HAP-1 (cell line): ENCODE results near the gene RC3H2.

ENCODE experiments used
- DNase-seq, 2 experiments: peaks; one replicate each; pipeline ENCODE4 v3.0.0-alpha.2; 2016 to 2020; ENCODE audit warnings: low spot score in 2 of 2
- H3K27me3 ChIP-seq: fragments of 250-450 bp; sonication (Bioruptor Pico); 2 replicates; pipeline ENCODE4 v1.5.1; 2020; ENCODE audit warnings: low read depth, mild to moderate bottlenecking, moderate library complexity
- H3K36me3 ChIP-seq: fragments of 250-450 bp; sonication (Bioruptor Pico); replicated peaks from 2 replicates; pipeline ENCODE4 v1.5.1; 2020; ENCODE audit warnings: mild to moderate bottlenecking
- H3K4me1 ChIP-seq: fragments of 250-450 bp; sonication (Bioruptor Pico); 2 replicates; pipeline ENCODE4 v1.5.1; 2020; ENCODE audit warnings: mild to moderate bottlenecking
- H3K4me3 ChIP-seq: fragments of 250-450 bp; sonication (Bioruptor Pico); 2 replicates; pipeline ENCODE4 v1.5.1; 2020; ENCODE audit warnings: mild to moderate bottlenecking, moderate library complexity
- H3K9me3 ChIP-seq: fragments of 250-450 bp; sonication (Bioruptor Pico); 2 replicates; pipeline ENCODE4 v1.5.1; 2020; ENCODE audit warnings: mild to moderate bottlenecking, moderate library complexity
- in situ Hi-C: fragments of 300-500 bp; cut with MboI; formaldehyde crosslinking; loops from 3 replicates; pipeline ENCODE4 v1.14.3; 2020; ENCODE audit warnings: low sequenced_read_pairs, inconsistent platforms, mixed read lengths

The RC3H2 gene

GRCh38 chr9:122904823-122905710 is at the start of gene RC3H2:
Gene RC3H2 (minus strand): TSS chr9:122905359. CDS start chr9:122897509, 7,850 bp downstream.
- no peaks in the 10 kb centered on the region for H3K27me3 ChIP-seq
- no peaks in the 10 kb centered on the region; the same call in none of the 2 replicates for H3K36me3 ChIP-seq
- H3K9me3 ChIP-seq = no peaks in the 10 kb centered on the region
- DNase-seq = peak; percentile 98 to 99
- in situ Hi-C loops = no loop called here
- H3K4me1 ChIP-seq = peaks cover 13% of the 10 kb centered on the region
- H3K4me3 ChIP-seq = peak within 1 kb of the TSS; percentile 82

- in situ Hi-C loops = no loop called here
- no peak for DNase-seq
- H3K27me3 ChIP-seq = no peaks in the 10 kb centered on the region
- H3K4me1 ChIP-seq = peaks cover 32% of the 10 kb centered on the region
- no peak overlapping the region for H3K4me3 ChIP-seq
- no peaks in the 10 kb centered on the region for H3K9me3 ChIP-seq
- no peaks in the 10 kb centered on the region for H3K36me3 ChIP-seq
Observed at GRCh38 chr9:122954253-122954691, 49.1 kb upstream of the RC3H2 start.

- no peaks in the 10 kb centered on the region for H3K36me3 ChIP-seq
- in situ Hi-C loops = no loop called here
- H3K27me3 ChIP-seq = no peaks in the 10 kb centered on the region
- H3K4me3 ChIP-seq = no peak overlapping the region
- DNase-seq = no peak
- no peaks in the 10 kb centered on the region for H3K9me3 ChIP-seq
- H3K4me1 ChIP-seq = peaks cover 59% of the 10 kb centered on the region
Observed at GRCh38 chr9:122951056-122951455, 45.9 kb upstream of the RC3H2 start.

- DNase-seq = no peak
- in situ Hi-C loops = no loop called here
- Histone ChIP-seq H3K36me3 (no peaks in the 10 kb centered on the region), H3K9me3 (no peaks in the 10 kb centered on the region), H3K27me3 (no peaks in the 10 kb centered on the region), H3K4me1 (peaks cover 56% of the 10 kb centered on the region), H3K4me3 (no peak overlapping the region)
Observed at GRCh38 chr9:122950263-122950662, 45.1 kb upstream of the RC3H2 start.

- Histone ChIP-seq H3K4me1 (peaks cover 52% of the 10 kb centered on the region), H3K9me3 (no peaks in the 10 kb centered on the region), H3K27me3 (no peaks in the 10 kb centered on the region), H3K4me3 (no peak overlapping the region), H3K36me3 (no peaks in the 10 kb centered on the region)
- in situ Hi-C loops = no loop called here
- peak; percentile 53 to 66 for DNase-seq
Observed at GRCh38 chr9:122949696-122950095, 44.5 kb upstream of the RC3H2 start.

- H3K4me3 ChIP-seq = no peak overlapping the region
- in situ Hi-C loops = no loop called here
- H3K9me3 ChIP-seq = no peaks in the 10 kb centered on the region
Observed at GRCh38 chr9:122948313-122948712, 43.2 kb upstream of the RC3H2 start.

GRCh38 chr9:122946461-122947005 is 41.4 kb upstream of the RC3H2 start:
- in situ Hi-C loops = no loop called here
- Histone ChIP-seq H3K27me3 (no peaks in the 10 kb centered on the region), H3K36me3 (no peaks in the 10 kb centered on the region), H3K4me3 (no peak overlapping the region), H3K4me1 (peaks cover 40% of the 10 kb centered on the region), H3K9me3 (no peaks in the 10 kb centered on the region)
- DNase-seq = no peak

More at GRCh38 chr9:122948313-122948712, 43.2 kb upstream of the RC3H2 start:
- H3K4me1 ChIP-seq = peaks cover 44% of the 10 kb centered on the region
- DNase-seq = no peak
- H3K27me3 ChIP-seq = no peaks in the 10 kb centered on the region
- no peaks in the 10 kb centered on the region for H3K36me3 ChIP-seq

GRCh38 chr9:122944960-122945888 is 40.1 kb upstream of the RC3H2 start:
- H3K4me1 ChIP-seq = peaks cover 40% of the 10 kb centered on the region
- no peak overlapping the region for H3K4me3 ChIP-seq
- DNase-seq = no peak
- H3K36me3 ChIP-seq = no peaks in the 10 kb centered on the region
- H3K9me3 ChIP-seq = no peaks in the 10 kb centered on the region
- H3K27me3 ChIP-seq = no peaks in the 10 kb centered on the region
- in situ Hi-C loops = no loop called here

- H3K27me3 ChIP-seq = no peaks in the 10 kb centered on the region
- H3K36me3 ChIP-seq = peaks cover 7% of the 10 kb centered on the region
- in situ Hi-C loops = no loop called here
- peak in 1 of 2 experiments; percentile 20 for DNase-seq
- H3K4me1 ChIP-seq = peaks cover 13% of the 10 kb centered on the region
- H3K4me3 ChIP-seq = peak overlapping the region; percentile 92
- H3K9me3 ChIP-seq = no peaks in the 10 kb centered on the region
Observed at GRCh38 chr9:122941582-122942234, 36.5 kb upstream of the RC3H2 start.

GRCh38 chr9:122940749-122941581 is 35.8 kb upstream of the RC3H2 start, which contains the start of gene RABGAP1:
Gene RABGAP1 (plus strand): TSS chr9:122941020. CDS start chr9:122957060, 16,040 bp downstream.
- Histone ChIP-seq H3K27me3 (no peaks in the 10 kb centered on the region), H3K4me3 (peak within 1 kb of the TSS; percentile 92), H3K4me1 (peaks cover 6% of the 10 kb centered on the region; the same call in 1 of the 2 replicates), H3K36me3 (peaks cover 8% of the 10 kb centered on the region), H3K9me3 (no peaks in the 10 kb centered on the region)
- DNase-seq = peak; percentile 94 to 100
- in situ Hi-C loops = no loop called here

- Histone ChIP-seq H3K4me3 (peak overlapping the region; percentile 92), H3K36me3 (peaks cover 8% of the 10 kb centered on the region), H3K27me3 (no peaks in the 10 kb centered on the region), H3K4me1 (peaks cover 3% of the 10 kb centered on the region; the same call in 1 of the 2 replicates), H3K9me3 (no peaks in the 10 kb centered on the region)
- in situ Hi-C loops = no loop called here
- DNase-seq = no peak
Observed at GRCh38 chr9:122940454-122940748, 35.2 kb upstream of the RC3H2 start.

- in situ Hi-C loops = no loop called here
- Histone ChIP-seq H3K9me3 (no peaks in the 10 kb centered on the region), H3K27me3 (no peaks in the 10 kb centered on the region), H3K4me3 (no peak overlapping the region), H3K36me3 (peaks cover 8% of the 10 kb centered on the region), H3K4me1 (no peaks in the 10 kb centered on the region)
- no peak for DNase-seq
Observed at GRCh38 chr9:122939601-122940000, 34.4 kb upstream of the RC3H2 start.
